NB4 (cell line): ENCODE results near the gene AFF1.

Experiments
- DNase-seq: peaks from one replicate; pipeline ENCODE4 v3.0.0; 2010; ENCODE audit warnings: low read depth
- H3K4me3 ChIP-seq: one replicate; pipeline ENCODE4 v1.5.1; 2011; ENCODE audit warnings: mild to moderate bottlenecking, low read depth, low read length, moderate library complexity
- MYC ChIP-seq: IDR thresholded peaks from 2 replicates; pipeline ENCODE4 v1.6.1; 2011; ENCODE audit warnings: low read depth, low read length
- POLR2A ChIP-seq: IDR thresholded peaks from 2 replicates; pipeline ENCODE4 v1.6.1; 2011; ENCODE audit warnings: mild to moderate bottlenecking; ENCODE audit not compliant: insufficient read length; ENCODE audit errors: extremely low read depth
- TF ChIP-seq, protein P1 (sequence below): IDR thresholded peaks from 2 replicates; pipeline ENCODE4 v1.6.1; 2011; ENCODE audit warnings: low read depth, low read length
- TF ChIP-seq, protein P2 (sequence below): IDR thresholded peaks from one replicate; pipeline ENCODE4 v1.5.1; 2012; ENCODE audit warnings: low read depth, low read length

The AFF1 gene

DNA sequence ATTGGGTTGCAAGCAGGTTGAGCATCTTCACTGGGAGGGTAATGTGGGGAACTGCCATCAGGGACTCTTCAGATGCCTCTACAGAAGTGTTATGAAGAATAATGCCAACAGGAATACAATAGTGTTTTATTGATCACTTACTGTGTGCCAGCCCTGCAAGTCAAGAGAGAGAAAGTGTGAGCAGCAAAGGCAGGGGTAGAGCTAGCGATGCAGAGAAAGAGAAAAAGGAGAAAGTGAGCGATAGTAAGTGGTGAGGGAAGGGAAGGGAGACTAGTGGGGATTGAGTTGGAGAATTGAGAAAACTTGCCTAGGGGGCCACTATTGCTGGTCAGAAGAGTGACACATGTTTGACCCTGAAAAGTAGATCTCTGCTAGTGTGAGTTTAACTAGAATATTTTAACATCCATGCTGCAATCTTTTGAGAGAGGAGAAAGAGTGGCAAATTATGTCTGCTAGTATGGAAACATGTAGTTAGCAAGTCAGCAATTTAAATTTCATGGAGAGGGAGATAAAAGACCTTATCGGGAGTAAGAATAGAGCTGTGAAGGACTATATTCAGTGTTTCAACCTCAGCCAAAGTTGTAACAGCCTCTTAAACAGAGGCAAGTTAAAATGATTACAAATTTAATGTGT lies 12.2 kb downstream of the AFF1 start:
- DNase-seq = no peak
- H3K4me3 ChIP-seq = no peak overlapping the region
- TF ChIP-seq, protein P1, sequence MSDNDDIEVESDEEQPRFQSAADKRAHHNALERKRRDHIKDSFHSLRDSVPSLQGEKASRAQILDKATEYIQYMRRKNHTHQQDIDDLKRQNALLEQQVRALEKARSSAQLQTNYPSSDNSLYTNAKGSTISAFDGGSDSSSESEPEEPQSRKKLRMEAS = no peak
- TF ChIP-seq POLR2A (no peak), MYC (no peak)
- TF ChIP-seq, protein P2, sequence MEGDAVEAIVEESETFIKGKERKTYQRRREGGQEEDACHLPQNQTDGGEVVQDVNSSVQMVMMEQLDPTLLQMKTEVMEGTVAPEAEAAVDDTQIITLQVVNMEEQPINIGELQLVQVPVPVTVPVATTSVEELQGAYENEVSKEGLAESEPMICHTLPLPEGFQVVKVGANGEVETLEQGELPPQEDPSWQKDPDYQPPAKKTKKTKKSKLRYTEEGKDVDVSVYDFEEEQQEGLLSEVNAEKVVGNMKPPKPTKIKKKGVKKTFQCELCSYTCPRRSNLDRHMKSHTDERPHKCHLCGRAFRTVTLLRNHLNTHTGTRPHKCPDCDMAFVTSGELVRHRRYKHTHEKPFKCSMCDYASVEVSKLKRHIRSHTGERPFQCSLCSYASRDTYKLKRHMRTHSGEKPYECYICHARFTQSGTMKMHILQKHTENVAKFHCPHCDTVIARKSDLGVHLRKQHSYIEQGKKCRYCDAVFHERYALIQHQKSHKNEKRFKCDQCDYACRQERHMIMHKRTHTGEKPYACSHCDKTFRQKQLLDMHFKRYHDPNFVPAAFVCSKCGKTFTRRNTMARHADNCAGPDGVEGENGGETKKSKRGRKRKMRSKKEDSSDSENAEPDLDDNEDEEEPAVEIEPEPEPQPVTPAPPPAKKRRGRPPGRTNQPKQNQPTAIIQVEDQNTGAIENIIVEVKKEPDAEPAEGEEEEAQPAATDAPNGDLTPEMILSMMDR = no peak

DNA sequence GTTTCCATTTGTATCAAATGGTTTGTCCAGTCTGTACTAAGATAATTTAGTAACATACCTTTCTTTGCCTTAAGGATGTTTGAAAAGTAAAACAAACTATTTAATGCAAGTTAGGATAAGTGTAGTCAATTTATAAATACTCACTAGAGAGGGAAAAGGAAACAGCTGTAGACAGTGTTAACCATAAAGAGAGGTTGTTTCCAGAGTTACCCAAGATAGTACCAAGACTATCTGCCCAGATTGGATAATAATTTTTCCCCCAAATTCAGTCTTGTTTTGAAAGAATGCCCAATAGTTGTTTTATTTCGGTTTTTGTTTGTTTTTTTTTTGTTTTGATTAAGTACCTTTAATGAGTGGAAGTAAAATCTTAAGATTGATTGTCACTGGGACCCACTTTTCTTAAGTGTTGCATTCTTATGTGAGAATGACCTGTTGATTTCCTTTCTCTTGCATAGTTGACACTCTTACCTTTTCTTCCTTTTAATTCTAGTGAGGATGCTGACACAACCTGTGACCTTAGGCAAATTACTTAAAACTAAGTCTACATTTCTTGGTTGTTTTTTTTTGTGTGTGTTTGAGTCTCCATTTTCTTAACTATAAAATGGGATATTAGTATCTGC lies 12.8 kb downstream of the AFF1 start:
- TF ChIP-seq, protein P1 = no peak
- TF ChIP-seq MYC = no peak
- TF ChIP-seq, protein P2 = no peak
- TF ChIP-seq POLR2A = no peak
- no peak for DNase-seq
- H3K4me3 ChIP-seq = no peak overlapping the region

DNA sequence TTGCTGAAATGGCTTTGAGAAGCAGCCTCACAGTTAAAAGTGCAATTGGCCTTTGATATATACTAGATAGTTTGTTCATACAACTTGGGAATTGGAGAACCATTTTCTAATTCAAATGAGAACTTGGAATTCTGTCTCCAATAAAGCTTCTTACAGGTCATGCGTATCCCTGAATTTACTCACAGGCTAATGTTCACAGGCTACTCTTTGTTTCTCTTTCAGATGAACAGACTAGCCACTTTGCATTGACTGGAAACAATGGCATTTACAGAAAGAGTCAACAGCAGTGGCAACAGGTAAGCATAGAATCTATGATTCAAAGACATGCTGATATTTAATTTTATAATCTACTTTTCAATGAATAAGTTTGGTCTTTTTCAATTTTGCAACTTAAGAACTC lies 13.5 kb downstream of the AFF1 start:
- H3K4me3 ChIP-seq = no peak overlapping the region
- DNase-seq = no peak
- TF ChIP-seq, protein P2 = no peak
- TF ChIP-seq MYC (no peak), POLR2A (no peak)
- TF ChIP-seq, protein P1 = no peak

DNA sequence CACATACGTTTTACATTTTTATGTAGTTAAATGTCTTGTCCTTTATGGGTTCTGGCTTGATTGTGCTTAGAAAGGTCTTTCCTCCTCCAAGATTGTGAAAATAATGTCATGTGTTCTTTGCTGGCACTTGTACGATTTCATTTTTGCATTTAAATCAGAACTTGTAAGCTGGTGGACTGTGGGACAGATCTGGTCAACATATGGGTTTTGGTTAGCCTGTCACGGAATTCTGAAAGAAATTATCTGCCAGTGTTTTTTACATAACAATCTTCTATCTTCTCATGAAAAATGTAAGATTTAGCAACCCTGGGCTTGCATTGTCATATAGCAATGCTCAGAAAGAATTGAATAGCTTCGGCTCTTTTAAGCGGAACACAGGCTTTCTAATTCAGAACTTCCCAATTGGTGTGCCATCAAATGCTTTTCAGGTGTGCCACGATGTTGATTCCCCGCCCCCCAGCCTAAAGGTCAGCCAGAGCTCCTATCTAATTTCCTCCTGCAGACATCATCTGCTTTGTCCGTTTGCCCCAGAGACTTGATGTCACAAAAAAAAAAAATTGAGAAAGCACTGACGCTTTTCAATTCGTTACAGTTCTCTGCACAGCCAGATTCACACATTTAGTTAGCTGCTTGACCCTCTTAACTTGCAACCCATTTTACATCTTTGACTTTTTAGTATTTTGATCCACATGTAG lies 16.2 kb downstream of the AFF1 start:
- no peak for DNase-seq
- TF ChIP-seq MYC = no peak
- TF ChIP-seq POLR2A = no peak
- TF ChIP-seq, protein P2 = no peak
- TF ChIP-seq, protein P1 = no peak
- no peak overlapping the region for H3K4me3 ChIP-seq

DNA sequence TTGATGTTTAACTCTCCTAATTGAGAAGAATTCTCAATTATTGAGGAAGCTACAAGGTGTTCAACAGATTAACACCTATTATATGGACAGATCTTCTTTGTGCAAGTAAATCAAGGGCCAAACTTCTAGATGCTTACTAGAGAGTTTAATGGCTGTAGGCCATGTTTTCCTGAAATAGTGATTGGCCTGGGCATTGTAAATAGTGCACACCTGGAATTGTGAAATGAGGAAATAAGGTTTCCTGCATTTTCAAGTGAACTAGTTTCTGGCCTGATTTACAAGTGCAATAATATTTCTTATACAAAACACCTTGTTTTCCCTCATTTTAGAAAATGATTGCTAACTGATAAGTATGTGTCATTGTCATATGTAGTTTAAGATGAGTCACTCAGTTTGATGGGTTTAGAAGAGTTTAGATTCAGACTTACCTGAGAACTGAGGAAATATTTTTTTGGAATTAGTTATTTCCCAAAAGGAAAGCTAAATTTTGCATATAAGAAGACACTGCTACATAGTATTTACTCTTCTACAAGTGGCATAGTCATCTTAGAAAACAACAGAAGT lies 21.2 kb downstream of the AFF1 start:
- H3K4me3 ChIP-seq = no peak overlapping the region
- no peak for DNase-seq
- TF ChIP-seq, protein P2 = no peak
